GM19452 (cell line): ENCODE results near the gene HOXB8.

Experiments used
- ATAC-seq: cut with Tn5 transposase; IDR thresholded peaks from one replicate; pipeline ENCODE4 v1.9.1; 2021; ENCODE audit not compliant: unreplicated experiment

HOXB8 gene

GRCh38 chr17:48637323-48638260, 22.5 kb upstream of the HOXB8 start:
- no peak for ATAC-seq

GRCh38 chr17:48636177-48637018, 21.3 kb upstream of the HOXB8 start:
- no peak for ATAC-seq

GRCh38 chr17:48634493-48635208, 19.6 kb upstream of the HOXB8 start:
- no peak for ATAC-seq

- ATAC-seq, result no peak
These were observed 18.2 kb upstream of the HOXB8 start for GRCh38 chr17:48633266-48633677.

GRCh38 chr17:48632579-48633265, 17.6 kb upstream of the HOXB8 start:
- no peak for ATAC-seq

GRCh38 chr17:48631693-48632578, 16.8 kb upstream of the HOXB8 start:
- no peak for ATAC-seq

GRCh38 chr17:48630925-48631692, 16.0 kb upstream of the HOXB8 start:
- ATAC-seq, result no peak

- no peak for ATAC-seq
These were observed 15.2 kb upstream of the HOXB8 start for GRCh38 chr17:48630009-48630924.

- ATAC-seq, result no peak
These were observed 14.3 kb upstream of the HOXB8 start for GRCh38 chr17:48629411-48629759.

- ATAC-seq, result no peak
These were observed 13.7 kb upstream of the HOXB8 start for GRCh38 chr17:48628649-48629410.

GRCh38 chr17:48627623-48628521, 12.8 kb upstream of the HOXB8 start:
- no peak for ATAC-seq

GRCh38 chr17:48627118-48627597, 12.1 kb upstream of the HOXB8 start:
- ATAC-seq, result no peak

GRCh38 chr17:48626245-48627117, 11.4 kb upstream of the HOXB8 start, which contains the start of gene HOXB9:
Gene HOXB9 (minus strand): TSS chr17:48626358. CDS start chr17:48626269, 89 bp downstream.
- no peak for ATAC-seq

- ATAC-seq, result no peak
These were observed 10.6 kb upstream of the HOXB8 start for GRCh38 chr17:48625495-48626244.
